AML-193 (cell line): ENCODE data around the gene UBE2E2.

Experiments used
- DNase-seq, 2 experiments: peaks; one replicate each; lab custom pipeline; 2025; lab: John Stamatoyannopoulos, UW

Gene UBE2E2

GRCh38 chr3:23389089-23389488 is 186.0 kb downstream of the UBE2E2 start:
- DNase-seq, result no peak

GRCh38 chr3:23389686-23390085 is 186.6 kb downstream of the UBE2E2 start:
- DNase-seq, result no peak

- no peak for DNase-seq
Measured at GRCh38 chr3:23390446-23390845, 187.3 kb downstream of the UBE2E2 start.

- DNase-seq, result no peak
Measured at GRCh38 chr3:23390989-23391553, 187.9 kb downstream of the UBE2E2 start.

GRCh38 chr3:23395115-23395514 is 192.0 kb downstream of the UBE2E2 start:
- no peak for DNase-seq

- DNase-seq, result no peak
Measured at GRCh38 chr3:23396746-23397145, 193.6 kb downstream of the UBE2E2 start.

- no peak for DNase-seq
Measured at GRCh38 chr3:23399221-23399620, 196.1 kb downstream of the UBE2E2 start.

GRCh38 chr3:23402728-23403492 is 199.8 kb downstream of the UBE2E2 start:
- no peak for DNase-seq

GRCh38 chr3:23404246-23404645 is 201.1 kb downstream of the UBE2E2 start:
- DNase-seq, result no peak

- DNase-seq, result no peak
Measured at GRCh38 chr3:23405081-23405480, 202.0 kb downstream of the UBE2E2 start.

GRCh38 chr3:23406601-23407000 is 203.5 kb downstream of the UBE2E2 start:
- DNase-seq, result no peak

- no peak for DNase-seq
Measured at GRCh38 chr3:23418026-23418425, 214.9 kb downstream of the UBE2E2 start.

- DNase-seq, result no peak
Measured at GRCh38 chr3:23421811-23422516, 218.8 kb downstream of the UBE2E2 start.

GRCh38 chr3:23422517-23422851 is 219.4 kb downstream of the UBE2E2 start:
- no peak for DNase-seq

- no peak for DNase-seq
Measured at GRCh38 chr3:23425410-23425809, 222.3 kb downstream of the UBE2E2 start.

- DNase-seq, result no peak
Measured at GRCh38 chr3:23430781-23431398, 227.8 kb downstream of the UBE2E2 start.

GRCh38 chr3:23431764-23432163 is 228.6 kb downstream of the UBE2E2 start:
- DNase-seq, result no peak

- DNase-seq, result no peak
Measured at GRCh38 chr3:23435318-23435717, 232.2 kb downstream of the UBE2E2 start.

GRCh38 chr3:23435904-23436303 is 232.8 kb downstream of the UBE2E2 start:
- DNase-seq, result no peak

- no peak for DNase-seq
Measured at GRCh38 chr3:23437484-23438145, 234.5 kb downstream of the UBE2E2 start.

- no peak for DNase-seq
Measured at GRCh38 chr3:23438657-23439056, 235.5 kb downstream of the UBE2E2 start.

GRCh38 chr3:23439080-23439479 is 236.0 kb downstream of the UBE2E2 start:
- DNase-seq, result no peak
